ENCODE measurements around the gene SLC38A9. TPM values are rescaled to one million over a fixed set of nuclear protein-coding genes. Genes with fewer than 3 reads are reported as not detected.

Gene SLC38A9
- total RNA-seq, 2 donors from 2014 or later, result 4.8 to 9.1 TPM

DNA sequence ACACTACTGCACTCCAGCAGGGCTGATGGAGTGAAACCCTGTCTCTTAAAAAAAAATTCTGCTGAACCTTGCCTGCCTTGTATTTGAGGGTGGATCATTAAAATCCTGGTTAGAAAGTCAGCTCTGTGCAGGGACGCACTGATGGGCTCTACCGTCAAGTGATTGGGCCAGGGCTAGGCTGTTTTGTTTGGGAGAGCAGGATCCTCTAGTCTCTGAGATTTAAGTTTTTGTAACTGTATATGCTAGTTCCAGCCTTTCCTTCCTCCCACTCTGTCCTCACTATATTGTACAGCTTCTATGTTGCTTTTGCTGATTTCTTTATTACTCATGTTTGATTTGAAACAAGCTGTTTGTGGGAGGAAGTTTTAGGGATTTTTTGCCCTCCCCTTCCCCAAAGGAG, 37.3 kb upstream of the SLC38A9 start:
- H3K36me3 ChIP-seq, result no peaks in the 10 kb centered on the region
- no peaks in the 10 kb centered on the region for H3K9me3 ChIP-seq
- no peak overlapping the region for H3K27ac ChIP-seq
- no peaks in the 10 kb centered on the region for H3K4me1 ChIP-seq
- no peak overlapping the region for H3K4me3 ChIP-seq
- H3K27me3 ChIP-seq, result no peaks in the 10 kb centered on the region
- TF ChIP-seq, protein P1, sequence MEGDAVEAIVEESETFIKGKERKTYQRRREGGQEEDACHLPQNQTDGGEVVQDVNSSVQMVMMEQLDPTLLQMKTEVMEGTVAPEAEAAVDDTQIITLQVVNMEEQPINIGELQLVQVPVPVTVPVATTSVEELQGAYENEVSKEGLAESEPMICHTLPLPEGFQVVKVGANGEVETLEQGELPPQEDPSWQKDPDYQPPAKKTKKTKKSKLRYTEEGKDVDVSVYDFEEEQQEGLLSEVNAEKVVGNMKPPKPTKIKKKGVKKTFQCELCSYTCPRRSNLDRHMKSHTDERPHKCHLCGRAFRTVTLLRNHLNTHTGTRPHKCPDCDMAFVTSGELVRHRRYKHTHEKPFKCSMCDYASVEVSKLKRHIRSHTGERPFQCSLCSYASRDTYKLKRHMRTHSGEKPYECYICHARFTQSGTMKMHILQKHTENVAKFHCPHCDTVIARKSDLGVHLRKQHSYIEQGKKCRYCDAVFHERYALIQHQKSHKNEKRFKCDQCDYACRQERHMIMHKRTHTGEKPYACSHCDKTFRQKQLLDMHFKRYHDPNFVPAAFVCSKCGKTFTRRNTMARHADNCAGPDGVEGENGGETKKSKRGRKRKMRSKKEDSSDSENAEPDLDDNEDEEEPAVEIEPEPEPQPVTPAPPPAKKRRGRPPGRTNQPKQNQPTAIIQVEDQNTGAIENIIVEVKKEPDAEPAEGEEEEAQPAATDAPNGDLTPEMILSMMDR (IDR thresholded peaks at IDR 0.05), result no peak
- no peak for DNase-seq (ENCODE audit: low spot score)

GRCh38 chr5:55747778-55748318, 35.7 kb upstream of the SLC38A9 start:
- TF ChIP-seq, protein P1 (IDR thresholded peaks at IDR 0.05), result no peak
- Histone ChIP-seq H3K27ac (no peak overlapping the region), H3K9me3 (no peaks in the 10 kb centered on the region), H3K4me1 (no peaks in the 10 kb centered on the region), H3K4me3 (no peak overlapping the region), H3K27me3 (no peaks in the 10 kb centered on the region), H3K36me3 (no peaks in the 10 kb centered on the region)
- no peak for DNase-seq (ENCODE audit: low spot score)

GRCh38 chr5:55742778-55743177, 30.7 kb upstream of the SLC38A9 start:
- H3K9me3 ChIP-seq, result no peaks in the 10 kb centered on the region
- no peak overlapping the region for H3K27ac ChIP-seq
- H3K27me3 ChIP-seq, result no peaks in the 10 kb centered on the region
- H3K36me3 ChIP-seq, result no peaks in the 10 kb centered on the region
- no peaks in the 10 kb centered on the region for H3K4me1 ChIP-seq
- TF ChIP-seq, protein P1 (IDR thresholded peaks at IDR 0.05), result no peak
- H3K4me3 ChIP-seq, result no peak overlapping the region
- no peak for DNase-seq (ENCODE audit: low spot score)

- DNase-seq (ENCODE audit: low spot score), result no peak
- Histone ChIP-seq H3K4me1 (no peaks in the 10 kb centered on the region), H3K9me3 (no peaks in the 10 kb centered on the region), H3K36me3 (no peaks in the 10 kb centered on the region), H3K27me3 (no peaks in the 10 kb centered on the region), H3K27ac (no peak within 1 kb of the TSS), H3K4me3 (no peak within 1 kb of the TSS)
- TF ChIP-seq, protein P1 (IDR thresholded peaks at IDR 0.05), result no peak
Observed at GRCh38 chr5:55737793-55738192, 25.7 kb upstream of the SLC38A9 start, which contains the start of gene DDX4. TSS of gene DDX4 (plus strand) at chr5:55738061. CDS start at chr5:55738964, 903 bp downstream.

DNA sequence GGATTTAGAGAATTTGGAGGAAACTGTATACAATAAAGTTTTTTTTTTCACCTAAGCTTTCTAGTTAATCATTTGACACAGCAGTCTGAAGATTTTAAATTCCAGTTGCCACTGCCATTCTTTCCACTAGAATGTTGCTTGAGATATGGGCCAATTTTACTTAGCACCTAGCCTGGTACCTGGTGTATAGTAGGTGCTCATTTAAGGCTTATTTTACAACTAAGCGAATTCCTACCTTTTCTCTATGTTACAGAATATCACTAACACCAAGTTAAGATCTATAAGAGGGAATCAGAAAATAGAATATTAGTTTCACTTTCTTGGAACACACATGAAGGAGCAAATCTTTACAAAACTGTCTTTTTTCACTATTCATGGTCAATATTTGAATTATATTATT, 22.5 kb upstream of the SLC38A9 start:
- no peak for DNase-seq (ENCODE audit: low spot score)
- no peak overlapping the region for H3K4me3 ChIP-seq
- no peaks in the 10 kb centered on the region for H3K36me3 ChIP-seq
- no peaks in the 10 kb centered on the region for H3K27me3 ChIP-seq
- no peaks in the 10 kb centered on the region for H3K4me1 ChIP-seq
- no peaks in the 10 kb centered on the region for H3K9me3 ChIP-seq
- TF ChIP-seq, protein P1 (IDR thresholded peaks at IDR 0.05), result no peak
- no peak overlapping the region for H3K27ac ChIP-seq

GRCh38 chr5:55732585-55732984, 20.5 kb upstream of the SLC38A9 start:
- H3K27ac ChIP-seq, result no peak overlapping the region
- no peak for DNase-seq (ENCODE audit: low spot score)
- no peak overlapping the region for H3K4me3 ChIP-seq
- no peaks in the 10 kb centered on the region for H3K4me1 ChIP-seq
- no peaks in the 10 kb centered on the region for H3K9me3 ChIP-seq
- TF ChIP-seq, protein P1 (IDR thresholded peaks at IDR 0.05), result no peak
- H3K36me3 ChIP-seq, result no peaks in the 10 kb centered on the region
- no peaks in the 10 kb centered on the region for H3K27me3 ChIP-seq

Measured in right atrium auricular region (tissue), 2 donors.